DOHH2 (cell line): Measurements from ENCODE around the gene NUDT12.

ENCODE experiments used
- H3F3A ChIP-seq: fragments of 200-600 bp; sonication (generic), shearing (Covaris generic); 2 replicates; pipeline ENCODE4 v1.6.0; 2016; ENCODE audit warnings: antibody characterized with exemption, mild to moderate bottlenecking; ENCODE audit not compliant: control insufficient read depth, insufficient read depth
- H3K27ac ChIP-seq: fragments of 200-600 bp; sonication (generic); 2 replicates; pipeline ENCODE4 v1.5.1; 2014; ENCODE audit warnings: low read depth, mild to moderate bottlenecking, low read length, moderate library complexity
- H3K27me3 ChIP-seq: fragments of 200-600 bp; sonication (generic); 2 replicates; pipeline ENCODE4 v1.6.1; 2014; ENCODE audit warnings: mild to moderate bottlenecking, low read length, mixed read lengths; ENCODE audit not compliant: control insufficient read depth
- H3K36me3 ChIP-seq: fragments of 200-600 bp; sonication (generic); 2 replicates; pipeline ENCODE4 v1.6.1; 2014; ENCODE audit warnings: mild to moderate bottlenecking, low read length, moderate library complexity, mixed read lengths; ENCODE audit not compliant: control insufficient read depth
- H3K4me1 ChIP-seq: fragments of 200-600 bp; sonication (generic); 2 replicates; pipeline ENCODE4 v1.6.1; 2014; ENCODE audit warnings: mild to moderate bottlenecking, low read length, mixed read lengths; ENCODE audit not compliant: control insufficient read depth
- H3K4me2 ChIP-seq: fragments of 200-600 bp; sonication (generic); 2 replicates; pipeline ENCODE4 v1.6.0; 2014; ENCODE audit warnings: mild to moderate bottlenecking, low read length, moderate library complexity
- H3K4me3 ChIP-seq: fragments of 200-600 bp; sonication (generic); 2 replicates; pipeline ENCODE4 v1.5.1; 2014; ENCODE audit warnings: mild to moderate bottlenecking, low read length, mixed read lengths
- H3K79me2 ChIP-seq: fragments of 200-600 bp; sonication (generic); 2 replicates; pipeline ENCODE4 v1.6.1; 2014; ENCODE audit warnings: mild to moderate bottlenecking, low read length, mixed read lengths; ENCODE audit not compliant: control insufficient read depth
- H3K9me2 ChIP-seq: fragments of 200-600 bp; sonication (generic); replicated peaks from 2 replicates; pipeline ENCODE4 v1.6.1; 2014; ENCODE audit warnings: mild to moderate bottlenecking, low read length, mixed read lengths; ENCODE audit not compliant: control insufficient read depth
- H3K9me3 ChIP-seq: fragments of 200-600 bp; sonication (generic); 2 replicates; pipeline ENCODE4 v1.6.1; 2014; ENCODE audit warnings: antibody characterized with exemption, low read length, mixed read lengths; ENCODE audit not compliant: control insufficient read depth, insufficient read depth
- H4K20me1 ChIP-seq: fragments of 200-600 bp; sonication (generic); 2 replicates; pipeline ENCODE4 v1.6.0; 2014; ENCODE audit warnings: low read depth, mild to moderate bottlenecking, antibody characterized with exemption, low read length, moderate library complexity; ENCODE audit not compliant: control insufficient read depth, insufficient read depth
- EZH2phosphoT487 ChIP-seq: fragments of 200-600 bp; sonication (generic); IDR thresholded peaks from 2 replicates; pipeline ENCODE4 v1.6.1; 2017; ENCODE audit warnings: borderline replicate concordance, mild to moderate bottlenecking, antibody characterized with exemption, low read length, moderate library complexity, mixed read lengths
- TF ChIP-seq, protein P1 (sequence below): fragments of 200-600 bp; sonication (generic); IDR thresholded peaks from one replicate; pipeline ENCODE4 v1.5.1; 2014; ENCODE audit warnings: antibody characterized with exemption, mild to moderate bottlenecking, low read depth, low read length; ENCODE audit not compliant: poor library complexity, severe bottlenecking

NUDT12 gene

DNA sequence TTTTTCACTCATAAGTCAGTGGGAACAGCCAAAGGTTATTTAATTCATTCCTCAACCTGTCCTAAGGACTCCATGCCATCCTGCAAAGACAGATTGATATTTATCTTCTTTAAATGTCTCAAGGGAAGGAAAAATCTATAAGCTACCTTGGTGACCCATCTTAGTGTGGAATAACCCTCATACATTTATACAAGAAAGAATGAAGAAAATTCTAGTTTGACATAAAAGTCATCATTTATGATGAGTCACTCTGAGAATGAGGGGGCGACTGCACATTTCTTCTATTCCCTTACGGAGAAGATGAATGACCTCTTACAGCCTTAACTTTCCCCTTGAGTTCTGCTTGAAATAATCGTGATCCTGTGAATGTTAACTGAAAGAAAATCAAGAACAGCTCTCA is 26.8 kb upstream of the NUDT12 start:
- Histone ChIP-seq H3F3A (no peaks in the 10 kb centered on the region), H3K4me2 (no peak overlapping the region), H3K79me2 (no peaks in the 10 kb centered on the region), H3K4me1 (no peaks in the 10 kb centered on the region), H3K9me3 (no peaks in the 10 kb centered on the region), H3K4me3 (no peak overlapping the region), H3K36me3 (no peaks in the 10 kb centered on the region), H3K27me3 (no peaks in the 10 kb centered on the region), H4K20me1 (no peaks in the 10 kb centered on the region), H3K9me2 (no peaks in the 10 kb centered on the region), H3K27ac (no peak overlapping the region)
- TF ChIP-seq, protein P1, sequence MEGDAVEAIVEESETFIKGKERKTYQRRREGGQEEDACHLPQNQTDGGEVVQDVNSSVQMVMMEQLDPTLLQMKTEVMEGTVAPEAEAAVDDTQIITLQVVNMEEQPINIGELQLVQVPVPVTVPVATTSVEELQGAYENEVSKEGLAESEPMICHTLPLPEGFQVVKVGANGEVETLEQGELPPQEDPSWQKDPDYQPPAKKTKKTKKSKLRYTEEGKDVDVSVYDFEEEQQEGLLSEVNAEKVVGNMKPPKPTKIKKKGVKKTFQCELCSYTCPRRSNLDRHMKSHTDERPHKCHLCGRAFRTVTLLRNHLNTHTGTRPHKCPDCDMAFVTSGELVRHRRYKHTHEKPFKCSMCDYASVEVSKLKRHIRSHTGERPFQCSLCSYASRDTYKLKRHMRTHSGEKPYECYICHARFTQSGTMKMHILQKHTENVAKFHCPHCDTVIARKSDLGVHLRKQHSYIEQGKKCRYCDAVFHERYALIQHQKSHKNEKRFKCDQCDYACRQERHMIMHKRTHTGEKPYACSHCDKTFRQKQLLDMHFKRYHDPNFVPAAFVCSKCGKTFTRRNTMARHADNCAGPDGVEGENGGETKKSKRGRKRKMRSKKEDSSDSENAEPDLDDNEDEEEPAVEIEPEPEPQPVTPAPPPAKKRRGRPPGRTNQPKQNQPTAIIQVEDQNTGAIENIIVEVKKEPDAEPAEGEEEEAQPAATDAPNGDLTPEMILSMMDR = no peak
- no peak for TF ChIP-seq EZH2phosphoT487

DNA sequence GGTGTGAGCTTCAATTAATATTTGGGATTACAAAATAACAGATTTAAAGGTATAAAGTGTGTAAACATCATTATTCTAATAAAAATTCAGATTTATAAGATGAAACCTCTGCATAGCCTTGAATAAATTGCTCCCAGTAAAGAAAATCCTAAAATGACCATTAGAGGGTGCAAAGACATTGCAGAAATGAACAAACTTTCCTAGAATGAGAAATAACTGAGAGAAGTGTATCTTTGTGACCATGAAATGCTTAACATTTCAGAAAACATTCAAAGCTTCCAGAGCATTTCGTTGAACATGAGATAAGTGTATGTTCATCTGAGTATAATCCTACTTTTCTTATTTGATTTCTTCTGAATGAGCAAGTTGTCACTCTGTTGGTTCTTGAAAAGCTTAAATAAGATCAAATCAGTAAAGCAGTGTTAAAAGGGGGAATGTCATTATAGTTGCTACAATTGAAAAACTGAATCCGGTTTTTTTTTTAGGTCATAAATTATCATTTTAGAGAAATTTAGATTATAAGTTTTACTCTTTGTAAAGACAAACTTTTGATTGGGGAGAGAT is 24.7 kb upstream of the NUDT12 start:
- TF ChIP-seq EZH2phosphoT487 = no peak
- TF ChIP-seq, protein P1 = peak; percentile 40
- no peak overlapping the region for H3K4me3 ChIP-seq
- no peaks in the 10 kb centered on the region for H3K27me3 ChIP-seq
- no peaks in the 10 kb centered on the region for H3K4me1 ChIP-seq
- H3K27ac ChIP-seq = no peak overlapping the region
- no peak overlapping the region for H3K4me2 ChIP-seq
- H4K20me1 ChIP-seq = no peaks in the 10 kb centered on the region
- no peaks in the 10 kb centered on the region for H3K9me2 ChIP-seq
- no peaks in the 10 kb centered on the region for H3K36me3 ChIP-seq
- H3K9me3 ChIP-seq = no peaks in the 10 kb centered on the region
- H3F3A ChIP-seq = no peaks in the 10 kb centered on the region
- H3K79me2 ChIP-seq = no peaks in the 10 kb centered on the region

DNA sequence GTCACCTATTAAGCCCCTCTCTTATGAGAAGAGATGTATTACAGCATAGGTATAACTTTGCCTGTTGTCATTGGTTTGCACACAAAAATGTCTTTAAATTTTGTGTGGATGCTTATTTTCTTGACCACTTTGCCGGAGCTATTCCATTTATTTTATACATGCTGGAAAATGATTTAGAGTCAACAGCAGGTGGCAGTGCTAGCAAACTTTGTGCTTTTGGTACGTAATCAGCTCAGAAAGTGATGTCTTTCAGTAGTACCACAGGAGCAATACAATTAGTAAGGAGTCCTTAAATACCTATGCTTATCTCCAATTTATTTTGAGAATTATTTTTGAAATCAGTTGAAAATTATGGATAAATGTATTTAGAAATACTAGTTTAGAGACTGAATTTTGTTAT is 19.8 kb upstream of the NUDT12 start:
- TF ChIP-seq, protein P1 = peak; percentile 54
- no peak for TF ChIP-seq EZH2phosphoT487
- Histone ChIP-seq H3K4me3 (no peak overlapping the region), H3K4me1 (no peaks in the 10 kb centered on the region), H3K9me3 (no peaks in the 10 kb centered on the region), H3K27me3 (no peaks in the 10 kb centered on the region), H3K9me2 (no peaks in the 10 kb centered on the region), H3K79me2 (no peaks in the 10 kb centered on the region), H3K4me2 (no peak overlapping the region), H3F3A (no peaks in the 10 kb centered on the region), H3K36me3 (no peaks in the 10 kb centered on the region), H3K27ac (no peak overlapping the region), H4K20me1 (no peaks in the 10 kb centered on the region)
